Mesothelial cell of epicardium (in vitro differentiated cells): ENCODE measurements around the gene POGLUT2. TPM values are rescaled to one million over a fixed set of nuclear protein-coding genes. Genes with fewer than 3 reads are reported as not detected.

ENCODE experiments used
- DNase-seq, 2 experiments: peaks; one replicate each; pipeline ENCODE4 v3.0.0; 2021; ENCODE audit warnings: low spot score in 2 of 2; ENCODE audit not compliant: unreplicated experiment in 2 of 2
- H3K27ac Mint-ChIP-seq: 2 replicates; pipeline ENCODE4 v1.8.0; 2021; ENCODE audit warnings: mixed read lengths
- H3K27me3 Mint-ChIP-seq: 2 replicates; pipeline ENCODE4 v1.8.0; 2021; ENCODE audit warnings: low read depth, mixed read lengths
- H3K36me3 Mint-ChIP-seq: 2 replicates; pipeline ENCODE4 v1.8.0; 2021; ENCODE audit warnings: mixed read lengths
- H3K4me1 Mint-ChIP-seq: 2 replicates; pipeline ENCODE4 v1.8.0; 2021; ENCODE audit warnings: mixed read lengths
- H3K4me3 Mint-ChIP-seq: 2 replicates; pipeline ENCODE4 v1.8.0; 2021; ENCODE audit warnings: mild to moderate bottlenecking, moderate library complexity, mixed read lengths
- H3K9me3 Mint-ChIP-seq: 2 replicates; pipeline ENCODE4 v1.8.0; 2021; ENCODE audit warnings: mixed read lengths
- total RNA-seq: library from RNA; stranded (reverse); gene quantifications from 3 replicates; pipeline ENCODE4 v1.2.1, GENCODE V29; 2021
- TF ChIP-seq, protein P1 (sequence below): fragments of 200-600 bp; sonication (generic); IDR thresholded peaks from one replicate; pipeline ENCODE4 v1.5.0; 2021; ENCODE audit warnings: antibody characterized with exemption; ENCODE audit not compliant: unreplicated experiment

The POGLUT2 gene
- total RNA-seq, 1 donor from 2014 or later, result 22.0 TPM

- H3K9me3 Mint-ChIP-seq, result no peaks in the 10 kb centered on the region
- TF ChIP-seq, protein P1, sequence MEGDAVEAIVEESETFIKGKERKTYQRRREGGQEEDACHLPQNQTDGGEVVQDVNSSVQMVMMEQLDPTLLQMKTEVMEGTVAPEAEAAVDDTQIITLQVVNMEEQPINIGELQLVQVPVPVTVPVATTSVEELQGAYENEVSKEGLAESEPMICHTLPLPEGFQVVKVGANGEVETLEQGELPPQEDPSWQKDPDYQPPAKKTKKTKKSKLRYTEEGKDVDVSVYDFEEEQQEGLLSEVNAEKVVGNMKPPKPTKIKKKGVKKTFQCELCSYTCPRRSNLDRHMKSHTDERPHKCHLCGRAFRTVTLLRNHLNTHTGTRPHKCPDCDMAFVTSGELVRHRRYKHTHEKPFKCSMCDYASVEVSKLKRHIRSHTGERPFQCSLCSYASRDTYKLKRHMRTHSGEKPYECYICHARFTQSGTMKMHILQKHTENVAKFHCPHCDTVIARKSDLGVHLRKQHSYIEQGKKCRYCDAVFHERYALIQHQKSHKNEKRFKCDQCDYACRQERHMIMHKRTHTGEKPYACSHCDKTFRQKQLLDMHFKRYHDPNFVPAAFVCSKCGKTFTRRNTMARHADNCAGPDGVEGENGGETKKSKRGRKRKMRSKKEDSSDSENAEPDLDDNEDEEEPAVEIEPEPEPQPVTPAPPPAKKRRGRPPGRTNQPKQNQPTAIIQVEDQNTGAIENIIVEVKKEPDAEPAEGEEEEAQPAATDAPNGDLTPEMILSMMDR, result no peak
- H3K27ac Mint-ChIP-seq, result peak overlapping the region; percentile 97
- H3K4me1 Mint-ChIP-seq, result peaks cover 17% of the 10 kb centered on the region
- H3K27me3 Mint-ChIP-seq, result no peaks in the 10 kb centered on the region
- DNase-seq, result no peak
- no peaks in the 10 kb centered on the region for H3K36me3 Mint-ChIP-seq
- peak overlapping the region; percentile 96 for H3K4me3 Mint-ChIP-seq
Measured at GRCh38 chr13:102845289-102845629, 46.5 kb upstream of the POGLUT2 start.

DNA sequence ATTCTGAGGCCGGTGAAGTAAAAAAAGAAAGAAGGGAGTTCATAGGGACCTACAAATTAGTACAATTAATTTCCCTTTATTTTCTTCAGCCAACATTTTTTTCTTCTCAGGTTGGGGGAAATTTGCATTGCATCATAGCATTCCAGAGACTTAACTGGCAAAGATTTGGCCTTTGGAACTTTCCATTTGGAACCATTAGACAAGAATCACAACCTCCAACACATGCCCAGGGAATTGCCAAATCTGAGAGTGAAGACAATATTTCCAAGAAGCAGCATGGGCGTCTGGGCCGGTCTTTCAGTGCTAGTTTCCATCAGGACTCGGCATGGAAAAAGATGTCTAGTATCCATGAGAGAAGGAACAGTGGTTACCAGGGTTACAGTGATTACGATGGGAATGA is 40.7 kb upstream of the POGLUT2 start:
- peaks cover 21% of the 10 kb centered on the region for H3K36me3 Mint-ChIP-seq
- peaks cover 4% of the 10 kb centered on the region for H3K9me3 Mint-ChIP-seq
- H3K4me1 Mint-ChIP-seq, result peaks cover 2% of the 10 kb centered on the region
- TF ChIP-seq, protein P1, result no peak
- H3K4me3 Mint-ChIP-seq, result no peak overlapping the region
- no peak for DNase-seq
- H3K27me3 Mint-ChIP-seq, result no peaks in the 10 kb centered on the region
- no peak overlapping the region for H3K27ac Mint-ChIP-seq

DNA sequence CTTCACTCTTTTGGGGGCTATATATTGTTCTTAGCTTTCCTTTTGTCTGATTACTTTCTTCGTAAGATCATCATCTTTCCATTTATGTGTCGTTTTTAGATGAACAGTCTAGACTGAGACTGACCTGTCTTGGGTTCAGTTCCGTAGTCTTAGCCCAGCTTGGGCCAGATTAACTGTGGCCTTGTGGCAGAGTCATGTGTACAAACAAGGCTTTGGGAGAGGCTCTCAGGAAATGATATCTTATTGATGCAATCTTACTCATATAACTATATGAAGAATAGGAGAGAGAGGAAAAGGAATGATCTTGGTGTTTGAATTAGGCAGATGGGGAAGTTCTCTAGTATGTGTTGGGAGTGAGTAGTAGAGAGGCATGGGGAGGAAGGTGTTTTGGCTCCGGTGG is 40.2 kb upstream of the POGLUT2 start:
- Mint-ChIP-seq H3K4me1 (no peaks in the 10 kb centered on the region), H3K27ac (no peak overlapping the region), H3K4me3 (no peak overlapping the region), H3K27me3 (no peaks in the 10 kb centered on the region), H3K9me3 (peaks cover 4% of the 10 kb centered on the region), H3K36me3 (peaks cover 21% of the 10 kb centered on the region)
- TF ChIP-seq, protein P1, result no peak
- no peak for DNase-seq

DNA sequence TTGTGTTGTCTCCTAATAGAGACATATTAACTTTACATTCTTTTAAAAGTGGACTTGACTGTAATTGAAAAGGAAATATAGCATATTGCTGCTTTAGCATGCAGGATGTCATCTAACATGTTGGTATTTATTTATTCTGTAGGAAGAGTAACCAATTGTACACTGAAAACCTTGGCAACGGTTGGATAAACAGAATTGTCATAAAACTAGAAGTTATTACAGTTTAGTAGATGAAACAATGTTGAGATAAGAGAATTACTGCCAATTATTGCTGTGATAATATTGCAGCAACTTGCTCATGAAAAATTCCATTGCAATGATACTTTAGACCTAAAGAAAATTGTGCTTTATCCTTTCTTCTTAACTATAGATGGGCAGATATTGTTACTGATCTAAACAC is 39.5 kb upstream of the POGLUT2 start:
- H3K4me1 Mint-ChIP-seq, result no peaks in the 10 kb centered on the region
- H3K27ac Mint-ChIP-seq, result no peak overlapping the region
- H3K4me3 Mint-ChIP-seq, result no peak overlapping the region
- H3K27me3 Mint-ChIP-seq, result no peaks in the 10 kb centered on the region
- H3K36me3 Mint-ChIP-seq, result peaks cover 21% of the 10 kb centered on the region
- H3K9me3 Mint-ChIP-seq, result peaks cover 4% of the 10 kb centered on the region
- TF ChIP-seq, protein P1, result no peak
- DNase-seq, result no peak

DNA sequence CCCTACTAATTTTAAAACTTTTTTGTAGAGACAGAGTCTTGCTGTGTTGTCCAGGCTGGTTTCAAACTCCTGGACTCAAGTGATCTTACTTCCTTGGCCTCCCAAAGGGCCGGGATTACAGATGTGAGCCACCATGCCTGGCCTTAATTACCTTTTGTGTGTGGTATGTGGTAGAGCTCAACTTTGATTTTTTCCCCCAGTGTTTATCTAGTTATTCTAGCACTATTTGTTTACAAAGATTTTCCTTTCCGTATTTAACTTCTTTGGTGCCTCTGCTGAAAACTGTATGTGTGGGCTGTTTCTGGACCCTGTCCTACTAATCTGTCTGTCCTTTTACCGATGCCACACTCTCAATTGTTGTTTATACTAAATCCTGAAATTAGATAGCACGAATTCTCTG is 37.7 kb upstream of the POGLUT2 start:
- no peaks in the 10 kb centered on the region for H3K27me3 Mint-ChIP-seq
- peaks cover 27% of the 10 kb centered on the region for H3K36me3 Mint-ChIP-seq
- H3K4me3 Mint-ChIP-seq, result no peak overlapping the region
- peaks cover 4% of the 10 kb centered on the region for H3K9me3 Mint-ChIP-seq
- no peak overlapping the region for H3K27ac Mint-ChIP-seq
- H3K4me1 Mint-ChIP-seq, result no peaks in the 10 kb centered on the region
- no peak for DNase-seq
- TF ChIP-seq, protein P1, result no peak

DNA sequence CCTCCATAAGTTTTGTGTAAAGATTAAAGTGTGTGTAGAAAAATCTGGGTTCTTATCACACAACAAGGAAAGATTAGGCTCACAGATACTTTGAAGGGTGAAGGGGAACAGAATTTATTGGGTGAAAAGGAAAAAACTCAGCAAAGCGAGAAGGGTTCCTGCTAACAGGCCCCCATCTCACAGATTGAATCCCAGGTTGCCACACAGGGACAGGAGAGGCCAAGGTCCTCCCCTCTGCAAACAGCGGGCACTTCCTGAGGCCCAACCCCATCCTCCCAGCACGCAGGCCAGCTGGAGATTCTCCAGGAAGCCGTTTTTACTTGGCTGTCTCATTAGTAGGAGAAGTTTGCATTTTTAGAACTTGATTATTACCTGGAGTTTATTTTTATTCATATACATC is 31.9 kb upstream of the POGLUT2 start:
- Mint-ChIP-seq H3K9me3 (no peaks in the 10 kb centered on the region), H3K27me3 (no peaks in the 10 kb centered on the region), H3K4me1 (no peaks in the 10 kb centered on the region), H3K4me3 (no peak overlapping the region), H3K36me3 (peaks cover 14% of the 10 kb centered on the region), H3K27ac (peak overlapping the region; percentile 16)
- no peak for DNase-seq
- TF ChIP-seq, protein P1, result no peak
